Measurements from ENCODE around the gene GRPEL1. TPM values are rescaled to one million over a fixed set of nuclear protein-coding genes. Genes with fewer than 3 reads are reported as not detected.
A peak's percentile ranks its signal among the peaks of the same experiment; 100 is the strongest.

GRPEL1 gene
- total RNA-seq, 1 experiment from 2014 or later: 82.9 TPM

- TF ChIP-seq CTCF (IDR thresholded peaks at IDR 0.05; ENCODE audit: unreplicated experiment): no peak
- H3K4me3 Mint-ChIP-seq (ENCODE audit: unreplicated experiment): no peak overlapping the region
- POLR2A ChIA-PET: interaction anchor here (0.7 to 1.1 kb wide), 3 partner anchors 8 to 32 kb away, joined by 3 read pairs; partner anchors contain the start of gene TADA2B
- H3K9me3 Mint-ChIP-seq (ENCODE audit: unreplicated experiment): no peaks in the 10 kb centered on the region
- intact Hi-C loops (cut with micrococcal nuclease): no loop called here
- no peaks in the 10 kb centered on the region for H3K27me3 Mint-ChIP-seq (ENCODE audit: insufficient read depth, unreplicated experiment)
- no peak overlapping the region for H3K27ac Mint-ChIP-seq (ENCODE audit: low read depth, unreplicated experiment)
- no peak for DNase-seq (ENCODE audit: unreplicated experiment)
- peaks cover 73% of the 10 kb centered on the region for H3K36me3 Mint-ChIP-seq (ENCODE audit: insufficient read depth, unreplicated experiment)
- peaks cover 16% of the 10 kb centered on the region for H3K4me1 Mint-ChIP-seq (ENCODE audit: insufficient read depth, unreplicated experiment)
- BruUV-seq (replicated peaks): no TSS peak
- CTCF ChIA-PET: interaction anchor here (1.2 to 13.0 kb wide), 2 partner anchors 19 to 89 kb away, joined by 3 to 98 read pairs; partner anchors contain the start of gene TADA2B
Observed at GRCh38 chr4:7063362-7063761, 4.5 kb downstream of the GRPEL1 start.

- intact Hi-C loops (cut with micrococcal nuclease): no loop called here
- Mint-ChIP-seq H3K4me3 (ENCODE audit: unreplicated experiment) (no peak overlapping the region), H3K4me1 (ENCODE audit: insufficient read depth, unreplicated experiment) (peaks cover 16% of the 10 kb centered on the region), H3K27ac (ENCODE audit: low read depth, unreplicated experiment) (no peak overlapping the region), H3K36me3 (ENCODE audit: insufficient read depth, unreplicated experiment) (peaks cover 78% of the 10 kb centered on the region), H3K9me3 (ENCODE audit: unreplicated experiment) (no peaks in the 10 kb centered on the region), H3K27me3 (ENCODE audit: insufficient read depth, unreplicated experiment) (no peaks in the 10 kb centered on the region)
- no peak for TF ChIP-seq CTCF (IDR thresholded peaks at IDR 0.05; ENCODE audit: unreplicated experiment)
- ChIA-PET CTCF (interaction anchor here (0.6 to 13.0 kb wide), 3 partner anchors 19 to 934 kb away, joined by 3 to 98 read pairs (median 4); partner anchors contain the start of gene TADA2B), POLR2A (interaction anchor here (0.8 to 1.1 kb wide), 2 partner anchors 8 to 20 kb away, joined by 3 read pairs; partner anchors contain the start of gene TADA2B)
- no TSS peak for BruUV-seq (replicated peaks)
- DNase-seq (ENCODE audit: unreplicated experiment): no peak
Observed at GRCh38 chr4:7062816-7063215, 5.0 kb downstream of the GRPEL1 start.

- H3K9me3 Mint-ChIP-seq (ENCODE audit: unreplicated experiment): no peaks in the 10 kb centered on the region
- H3K4me3 Mint-ChIP-seq (ENCODE audit: unreplicated experiment): no peak overlapping the region
- H3K27ac Mint-ChIP-seq (ENCODE audit: low read depth, unreplicated experiment): peak overlapping the region; percentile 14
- POLR2A ChIA-PET: interaction anchor here (0.6 to 1.8 kb wide), 4 partner anchors 19 to 77 kb away, joined by 3 to 6 read pairs (median 4); partner anchors contain the start of gene TADA2B
- intact Hi-C loops (cut with micrococcal nuclease): no loop called here
- CTCF ChIA-PET: interaction anchor here (0.8 to 13.0 kb wide), 3 partner anchors 9 to 24 kb away, joined by 4 to 98 read pairs (median 6); partner anchors contain the start of gene TADA2B
- BruUV-seq (replicated peaks): no TSS peak
- peaks cover 13% of the 10 kb centered on the region for H3K4me1 Mint-ChIP-seq (ENCODE audit: insufficient read depth, unreplicated experiment)
- H3K36me3 Mint-ChIP-seq (ENCODE audit: insufficient read depth, unreplicated experiment): peaks cover 85% of the 10 kb centered on the region
- no peak for DNase-seq (ENCODE audit: unreplicated experiment)
- no peak for TF ChIP-seq CTCF (IDR thresholded peaks at IDR 0.05; ENCODE audit: unreplicated experiment)
- no peaks in the 10 kb centered on the region for H3K27me3 Mint-ChIP-seq (ENCODE audit: insufficient read depth, unreplicated experiment)
Observed at GRCh38 chr4:7061815-7062214, 6.0 kb downstream of the GRPEL1 start.

- H3K27me3 Mint-ChIP-seq (ENCODE audit: insufficient read depth, unreplicated experiment): no peaks in the 10 kb centered on the region
- ChIA-PET CTCF (interaction anchor here (0.8 to 13.0 kb wide), 4 partner anchors 9 to 177 kb away, joined by 3 to 98 read pairs (median 4); partner anchors contain the start of gene TADA2B), POLR2A (interaction anchor here (0.7 to 1.8 kb wide), 3 partner anchors 7 to 148 kb away, joined by 3 to 7 read pairs (median 6); partner anchors contain the start of genes GRPEL1 and TADA2B)
- intact Hi-C loops (cut with micrococcal nuclease): no loop called here
- H3K4me3 Mint-ChIP-seq (ENCODE audit: unreplicated experiment): no peak overlapping the region
- DNase-seq (ENCODE audit: unreplicated experiment): no peak
- H3K4me1 Mint-ChIP-seq (ENCODE audit: insufficient read depth, unreplicated experiment): peaks cover 8% of the 10 kb centered on the region
- H3K27ac Mint-ChIP-seq (ENCODE audit: low read depth, unreplicated experiment): peak overlapping the region; percentile 14
- H3K9me3 Mint-ChIP-seq (ENCODE audit: unreplicated experiment): no peaks in the 10 kb centered on the region
- peaks cover 94% of the 10 kb centered on the region for H3K36me3 Mint-ChIP-seq (ENCODE audit: insufficient read depth, unreplicated experiment)
- TF ChIP-seq CTCF (IDR thresholded peaks at IDR 0.05; ENCODE audit: unreplicated experiment): no peak
- BruUV-seq (replicated peaks): TSS peak; percentile 12
Observed at GRCh38 chr4:7060346-7061150, 7.3 kb downstream of the GRPEL1 start.

Data from MCF 10A (cell line).